A549 (cell line): ENCODE data around the gene PGBD5.

ENCODE experiments used
- CEBPB ChIP-seq, 2 experiments: fragments of >200 bp in 1 of 2; sonication (Bioruptor Twin) in 1 of 2; formaldehyde crosslinking in 1 of 2; IDR thresholded peaks; 2 replicates each; pipeline ENCODE4 v1.6.1; 2012 to 2016
- CTCF ChIP-seq: fragments of >200 bp; sonication (Bioruptor Twin); formaldehyde crosslinking; IDR thresholded peaks from 3 replicates; pipeline ENCODE4 v1.5.1; 2016
- EP300 ChIP-seq, 2 experiments: fragments of >200 bp; sonication (Bioruptor Twin); formaldehyde crosslinking; IDR thresholded peaks; 2 replicates in 1 of 2; 3 replicates in 1 of 2; pipeline ENCODE4 v1.6.1; 2016 to 2017
- FOSL2 ChIP-seq, 2 experiments: fragments of 450-650 bp in 1 of 2; fragments of >200 bp in 1 of 2; sonication (Bioruptor Twin) in 1 of 2; formaldehyde crosslinking; IDR thresholded peaks; 2 replicates each; pipeline versions ENCODE4 v1.5.0 to v1.6.1; 2016 to 2020; ENCODE audit warnings: mild to moderate bottlenecking in 1 of 2, moderate library complexity in 1 of 2
- MAZ ChIP-seq: fragments of 150-350 bp; IDR thresholded peaks from 2 replicates; pipeline ENCODE4 v1.6.1; 2014; ENCODE audit warnings: antibody characterized with exemption, low read depth, low read length, borderline replicate concordance
- NPAS2 ChIP-seq: fragments of 250-450 bp; sonication (Bioruptor Pico); IDR thresholded peaks from 2 replicates; pipeline ENCODE4 v1.8.0; 2022; ENCODE audit warnings: mild to moderate bottlenecking, moderate library complexity, borderline replicate concordance
- PHF8 ChIP-seq: fragments of 200-600 bp; sonication (generic); IDR thresholded peaks from 2 replicates; pipeline ENCODE4 v1.6.1; 2016; ENCODE audit warnings: low read depth, mild to moderate bottlenecking, antibody characterized with exemption, moderate library complexity, borderline replicate concordance
- POLR2A ChIP-seq: IDR thresholded peaks from 2 replicates; pipeline ENCODE4 v1.6.1; 2012; ENCODE audit warnings: mild to moderate bottlenecking, low read length
- RFX5 ChIP-seq: fragments of 450-650 bp; IDR thresholded peaks from 2 replicates; pipeline ENCODE4 v1.7.1; 2014; ENCODE audit warnings: antibody characterized with exemption, mild to moderate bottlenecking, moderate library complexity

- no peak for TF ChIP-seq CTCF
- no peak for TF ChIP-seq RFX5
- TF ChIP-seq MAZ, result no peak
- TF ChIP-seq NPAS2, result no peak
- TF ChIP-seq EP300 (IDR thresholded peaks at IDR 0.05), result no peak
- TF ChIP-seq CEBPB (IDR thresholded peaks at IDR 0.05), result no peak
- TF ChIP-seq FOSL2 (IDR thresholded peaks at IDR 0.05), result no peak
- TF ChIP-seq FOSL2 (CRISPR knock-in tag; IDR thresholded peaks at IDR 0.05), result no peak
- no peak for TF ChIP-seq POLR2A
- no peak for TF ChIP-seq PHF8
Observed at GRCh38 chr1:230390371-230390770, 35.8 kb downstream of the PGBD5 start.
